Body of pancreas (tissue), 4 donors: Measurements from ENCODE around the gene FOXL1. TPM values are rescaled to one million over a fixed set of nuclear protein-coding genes. Genes with fewer than 3 reads are reported as not detected.

Experiments
- ATAC-seq: fragments of 150-250 bp; one replicate; pipeline ENCODE4 v1.9.1; 2016
- DNase-seq, 4 donors: peaks; one replicate each; pipeline ENCODE4 v3.0.0-alpha.2; 2019
- H3K27ac ChIP-seq, 4 donors: fragments of 200-600 bp; sonication (generic); 1 replicate in 3 of 4; 2 replicates in 1 of 4; pipeline versions ENCODE4 v1.5.1 to v1.6.1; 2016 to 2019; ENCODE audit warnings: mild to moderate bottlenecking in 1 of 4, mixed read lengths in 1 of 4, moderate library complexity in 1 of 4
- H3K27me3 ChIP-seq, 2 donors: fragments of 200-600 bp; sonication (generic); one replicate each; pipeline ENCODE4 v1.6.0; 2016; ENCODE audit warnings: mild to moderate bottlenecking in 1 of 2
- H3K36me3 ChIP-seq, 2 donors: fragments of 200-600 bp; sonication (generic); replicated peaks in 1 of 2; 2 replicates each; pipeline ENCODE4 v1.5.1; 2016; ENCODE audit warnings: low read depth in 2 of 2; ENCODE audit not compliant: insufficient read depth in 1 of 2
- H3K4me1 ChIP-seq: fragments of 200-600 bp; sonication (generic); one replicate; pipeline ENCODE4 v1.6.0; 2016
- H3K4me3 ChIP-seq, 2 donors: fragments of 200-600 bp; sonication (generic); 1 replicate in 1 of 2; 2 replicates in 1 of 2; pipeline ENCODE4 v1.5.1; 2016 to 2019
- H3K9me3 ChIP-seq, 3 donors: fragments of 200-600 bp; sonication (generic); 1 replicate in 2 of 3; 2 replicates in 1 of 3; pipeline ENCODE4 v1.5.1; 2016
- CTCF ChIP-seq, 7 experiments: fragments of 450-650 bp in 4 of 7; fragments of 200-600 bp in 3 of 7; sonication (generic) in 3 of 7; IDR thresholded peaks; one replicate each; pipeline ENCODE4 v1.5.1; 2016 to 2019; ENCODE audit warnings: antibody characterized with exemption in 7 of 7
- POLR2A ChIP-seq, 3 donors: fragments of 450-650 bp; IDR thresholded peaks; one replicate each; pipeline ENCODE4 v1.6.1; 2016; ENCODE audit warnings: antibody characterized with exemption in 3 of 3, mild to moderate bottlenecking in 2 of 3
- WGBS, 2 donors: methylation state at CpG; one replicate each; pipeline ENCODE4 v1.1.5; 2017; 5-methylcytosine and 5-hydroxymethylcytosine counted together
- intact Hi-C: fragments of 100-400 bp; cut with DNase I; formaldehyde crosslinking; loops from one replicate; pipeline ENCODE4 v1.15.1; 2023
- total RNA-seq, 2 donors: library from RNA; depleted of rRNA; stranded (reverse); fragments of >200 nt; gene quantifications; one replicate each; pipeline ENCODE4 v1.1.0, GENCODE V29; 2016

FOXL1 gene
- total RNA-seq, 2 donors from 2014 or later: 0.52 TPM; not detected in 1

GRCh38 chr16:86534779-86535615 is 43.4 kb upstream of the FOXL1 start:
- Histone ChIP-seq H3K27me3 (no peaks in the 10 kb centered on the region), H3K27ac (no peak overlapping the region), H3K4me1 (no peaks in the 10 kb centered on the region), H3K4me3 (no peak overlapping the region), H3K9me3 (no peaks in the 10 kb centered on the region), H3K36me3 (peaks cover 1 to 10% of the 10 kb centered on the region in 2 donors)
- intact Hi-C loops: no loop called here
- TF ChIP-seq CTCF (IDR thresholded peaks at IDR 0.05): no peak
- TF ChIP-seq POLR2A (IDR thresholded peaks at IDR 0.05): no peak
- WGBS, 2 donors: 83 to 84% methylated on average over 15 to 18 of the region's 18 CpGs
- no peak for DNase-seq
- no peak for ATAC-seq

- ATAC-seq (no peak), DNase-seq (no peak)
- no peak overlapping the region for H3K27ac ChIP-seq
- H3K27me3 ChIP-seq: no peaks in the 10 kb centered on the region
- TF ChIP-seq POLR2A (IDR thresholded peaks at IDR 0.05) (no peak), CTCF (IDR thresholded peaks at IDR 0.05) (no peak)
- 93 to 96% methylated on average over 17 of the region's 17 CpGs for WGBS, 2 donors
- no peak overlapping the region for H3K4me3 ChIP-seq
- intact Hi-C loops: no loop called here
- peaks cover 12 to 21% of the 10 kb centered on the region in 2 donors for H3K36me3 ChIP-seq
- no peaks in the 10 kb centered on the region for H3K9me3 ChIP-seq
- no peaks in the 10 kb centered on the region for H3K4me1 ChIP-seq
These were observed 41.7 kb upstream of the FOXL1 start for GRCh38 chr16:86536621-86537020.

GRCh38 chr16:86537486-86537885 is 40.9 kb upstream of the FOXL1 start:
- DNase-seq (no peak), ATAC-seq (no peak)

GRCh38 chr16:86538196-86538780 is 40.1 kb upstream of the FOXL1 start:
- H3K36me3 ChIP-seq: peaks cover 14 to 24% of the 10 kb centered on the region in 2 donors
- TF ChIP-seq CTCF (IDR thresholded peaks at IDR 0.05) (no peak), POLR2A (IDR thresholded peaks at IDR 0.05) (no peak)
- H3K27me3 ChIP-seq: no peaks in the 10 kb centered on the region
- ATAC-seq: no peak
- intact Hi-C loops: no loop called here
- no peak overlapping the region for H3K4me3 ChIP-seq
- no peaks in the 10 kb centered on the region for H3K4me1 ChIP-seq
- no peaks in the 10 kb centered on the region for H3K9me3 ChIP-seq
- 90% methylated on average over 17 of the region's 17 CpGs; no CpG with 5 or more reads in 1 of the 2 donors for WGBS, 2 donors
- no peak for DNase-seq
- no peak overlapping the region for H3K27ac ChIP-seq

More at GRCh38 chr16:86537486-86537885, 40.9 kb upstream of the FOXL1 start:
- no peak for TF ChIP-seq POLR2A (IDR thresholded peaks at IDR 0.05)
- TF ChIP-seq CTCF (IDR thresholded peaks at IDR 0.05): no peak
- WGBS, 2 donors: 94 to 100% methylated on average over 4 of the region's 4 CpGs
- Histone ChIP-seq H3K36me3 (peaks cover 14 to 24% of the 10 kb centered on the region in 2 donors), H3K9me3 (no peaks in the 10 kb centered on the region), H3K4me1 (no peaks in the 10 kb centered on the region), H3K4me3 (no peak overlapping the region), H3K27ac (no peak overlapping the region), H3K27me3 (no peaks in the 10 kb centered on the region)
- intact Hi-C loops: no loop called here
